Activated CD4-positive, alpha-beta T cell treated with anti-CD3 and anti-CD28 coated beads, Interleukin-2, amount 50 U/mL, for 4 hours (primary cell): ENCODE data around the gene CEP131.

Experiments
- DNase-seq, 2 experiments: peaks; one replicate each; pipeline ENCODE4 v3.0.0-alpha.2; 2020

The CEP131 gene

DNA sequence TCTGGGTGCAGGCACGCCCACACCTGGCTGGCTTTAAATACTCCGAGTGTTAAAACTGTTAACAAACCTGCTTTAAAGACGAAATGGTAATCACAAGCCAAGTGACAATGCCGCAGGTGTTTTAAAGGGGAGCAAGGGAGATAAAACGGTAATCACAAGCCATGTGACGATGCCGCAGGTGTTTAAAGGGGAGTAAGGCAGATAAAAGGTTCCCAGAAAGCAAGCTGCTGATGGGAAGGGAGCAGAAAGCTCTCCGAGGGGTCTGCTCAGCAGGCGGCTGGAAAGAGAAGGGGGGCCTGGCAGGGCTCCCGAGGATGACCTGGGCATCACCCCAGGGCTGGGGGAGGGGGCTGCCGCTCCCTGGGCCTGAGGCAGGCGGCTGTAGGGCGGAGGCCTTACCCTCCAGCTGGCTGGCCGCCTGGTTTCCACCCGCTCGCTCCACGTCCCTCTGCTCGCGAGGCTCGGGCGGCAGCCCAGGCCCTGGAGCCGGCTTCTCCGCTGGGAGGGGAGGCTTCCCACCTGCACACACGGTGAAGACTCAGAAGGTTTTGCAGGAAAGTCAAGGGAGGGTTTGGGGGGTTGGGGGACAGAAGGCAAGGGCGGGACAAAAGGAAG is 28.4 kb upstream of the CEP131 start:
- no peak for DNase-seq

DNA sequence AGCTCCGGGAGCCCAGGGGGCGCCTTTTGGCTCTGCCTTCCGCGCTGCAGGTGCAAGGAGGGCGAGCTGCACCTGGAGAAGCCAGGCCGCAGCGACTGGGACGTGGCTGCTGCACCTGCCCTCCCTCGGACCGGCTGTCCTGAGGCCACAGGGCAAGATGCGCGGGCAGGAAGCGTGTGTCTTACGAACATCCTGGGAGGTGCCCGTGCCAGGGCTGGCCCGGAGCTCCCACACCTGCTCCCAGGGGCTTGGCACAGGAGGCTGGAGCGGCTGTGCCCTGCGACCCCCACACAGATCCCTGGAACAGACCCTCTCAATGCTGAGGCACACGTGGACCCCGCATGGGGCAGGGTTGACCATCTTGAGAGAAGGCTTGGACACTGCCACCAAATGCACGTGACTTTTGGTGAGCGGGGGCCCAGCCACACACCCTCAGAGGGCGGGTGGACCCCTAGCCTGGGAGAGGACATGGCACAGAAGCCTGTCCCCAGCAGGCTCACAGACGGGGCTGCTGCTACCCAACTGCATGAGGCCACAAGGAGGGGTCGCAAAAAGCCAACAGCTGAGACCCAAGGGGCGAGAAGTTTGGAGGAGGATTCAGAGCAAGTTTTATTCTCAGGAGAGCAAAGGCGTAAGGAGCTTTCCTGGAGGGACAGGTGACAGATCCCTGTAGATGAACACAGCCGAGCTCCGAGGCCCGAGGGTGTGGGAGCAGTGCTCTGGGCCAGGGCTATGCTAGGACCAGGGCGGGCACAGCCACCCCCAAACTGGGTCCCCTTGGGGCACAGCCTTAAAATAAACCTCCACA is 27.7 kb upstream of the CEP131 start:
- DNase-seq = no peak

- DNase-seq = no peak
These were observed 26.7 kb upstream of the CEP131 start for GRCh38 chr17:81249223-81250040.

DNA sequence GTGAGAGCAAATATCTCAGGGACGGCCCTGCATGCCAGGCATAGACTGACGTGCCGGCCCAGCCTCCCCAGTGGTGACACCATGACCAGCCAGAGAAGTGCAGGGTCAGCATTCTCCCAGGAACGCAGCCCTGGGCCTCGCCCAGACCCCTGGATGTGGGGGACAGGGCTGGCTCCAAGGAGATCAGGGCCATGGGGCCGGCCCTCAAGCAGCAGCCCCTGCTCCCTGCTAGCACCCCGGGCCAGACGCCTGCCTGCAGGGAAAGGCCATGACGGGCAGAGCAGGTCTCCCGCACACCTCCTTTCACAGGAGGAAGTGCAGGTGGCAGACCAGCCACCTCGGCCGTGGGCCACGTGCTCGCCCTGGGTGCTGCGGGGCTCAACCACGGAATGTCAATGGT is 25.9 kb upstream of the CEP131 start:
- no peak for DNase-seq

GRCh38 chr17:81247339-81247990 is 24.7 kb upstream of the CEP131 start:
- no peak for DNase-seq

- DNase-seq = no peak
These were observed 24.0 kb upstream of the CEP131 start for GRCh38 chr17:81246679-81247338.

GRCh38 chr17:81246343-81246670 is 23.5 kb upstream of the CEP131 start:
- no peak for DNase-seq

- DNase-seq = no peak
These were observed 23.0 kb upstream of the CEP131 start for GRCh38 chr17:81245665-81246342.

DNA sequence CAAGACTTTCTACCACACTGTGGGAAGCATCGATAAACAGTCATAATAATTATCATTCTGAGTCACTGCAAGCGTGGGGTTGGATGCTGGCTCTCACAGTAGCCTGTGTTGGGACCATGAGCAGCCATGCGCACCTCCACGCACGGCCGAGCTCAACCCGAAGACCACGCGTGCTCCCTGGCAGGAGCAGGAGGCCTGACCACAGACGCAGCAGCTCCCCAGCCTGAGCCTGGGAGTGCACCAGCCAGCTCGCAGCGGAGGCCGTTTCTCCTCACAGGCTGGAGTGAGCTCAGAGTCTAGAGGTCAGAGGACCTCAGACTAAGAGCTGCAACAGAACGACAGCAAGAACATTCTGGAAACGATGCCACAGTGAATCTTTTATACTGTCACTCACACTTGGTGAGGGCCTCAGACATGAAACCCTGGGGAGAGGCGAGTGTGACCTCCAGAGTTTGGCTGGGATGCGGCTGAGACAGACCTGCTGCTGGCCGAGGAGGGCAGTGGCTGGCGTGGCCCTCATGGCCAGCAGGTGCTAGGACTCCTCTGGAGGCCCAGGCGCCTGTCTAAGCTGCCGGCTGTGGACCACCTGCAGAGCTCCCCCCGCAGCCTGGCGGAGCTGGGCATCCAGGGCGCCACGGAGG is 22.4 kb upstream of the CEP131 start:
- DNase-seq = no peak

GRCh38 chr17:81244358-81245023 is 21.7 kb upstream of the CEP131 start:
- DNase-seq = no peak

- DNase-seq = no peak
These were observed 20.5 kb upstream of the CEP131 start for GRCh38 chr17:81243333-81243664.

DNA sequence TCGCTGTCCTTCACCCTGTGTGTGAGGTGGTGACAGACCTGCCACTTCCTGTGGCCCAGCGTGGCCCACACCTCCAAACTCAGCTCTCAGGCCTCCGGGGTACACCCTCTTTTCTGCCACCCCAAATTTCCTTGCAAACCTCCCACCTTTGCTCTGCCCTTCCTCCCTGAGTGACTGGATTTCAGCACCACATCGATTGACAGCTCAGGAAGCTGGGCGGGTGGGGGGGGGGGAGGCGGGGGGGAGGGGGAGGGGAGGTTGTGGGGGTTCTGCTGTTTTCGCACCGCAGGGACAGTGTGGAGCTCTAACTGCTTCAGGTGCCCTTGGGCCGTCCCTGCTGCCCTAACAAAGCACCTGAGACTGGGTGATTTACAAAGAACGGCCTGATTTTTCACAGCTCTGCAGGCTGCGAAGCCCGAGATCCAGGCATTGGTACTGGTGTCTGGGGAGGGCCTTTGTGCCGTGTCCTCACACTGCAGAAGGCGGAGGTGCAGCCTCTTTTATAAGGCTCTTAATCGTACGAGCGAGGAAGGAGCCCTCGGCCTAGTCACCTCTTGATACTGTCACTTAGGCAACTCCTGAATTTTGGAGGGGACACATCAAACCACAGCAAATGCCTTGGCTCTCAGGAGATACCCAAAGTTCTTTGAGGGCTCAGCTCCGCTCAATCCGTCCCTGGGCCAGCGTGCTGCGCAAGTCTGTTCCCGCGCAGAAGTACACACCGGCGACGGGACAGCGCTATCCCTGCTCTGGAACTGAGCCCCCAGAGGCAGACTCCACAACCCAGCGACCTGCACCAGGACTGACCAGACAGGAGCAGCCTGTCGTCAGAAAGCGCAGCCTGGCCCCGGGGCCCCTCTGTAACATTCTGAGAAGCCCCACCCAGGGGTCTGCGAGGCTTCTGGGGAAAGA is 19.9 kb upstream of the CEP131 start:
- DNase-seq = no peak

GRCh38 chr17:81241648-81242420 is 19.1 kb upstream of the CEP131 start:
- peak; percentile 45 to 53 for DNase-seq

DNA sequence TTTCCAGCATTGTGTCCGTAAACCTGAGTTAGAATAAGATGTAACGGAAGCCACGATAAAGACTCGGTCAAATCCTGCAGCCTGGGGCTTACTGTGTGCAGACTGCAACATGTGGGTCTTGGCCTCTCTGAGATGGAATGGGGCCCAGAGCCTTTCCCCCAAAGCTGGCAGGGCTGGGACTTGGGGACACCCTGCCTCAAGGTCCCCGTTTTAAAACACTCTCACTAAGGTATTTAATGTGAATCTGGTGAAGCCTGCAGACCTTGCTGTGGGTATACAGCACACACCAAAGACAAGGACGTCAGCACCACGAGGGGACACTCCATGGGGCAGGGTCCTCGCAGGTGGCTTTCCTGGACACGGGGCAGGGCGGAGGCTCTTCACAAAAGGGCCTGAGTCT is 18.4 kb upstream of the CEP131 start:
- no peak for DNase-seq

DNA sequence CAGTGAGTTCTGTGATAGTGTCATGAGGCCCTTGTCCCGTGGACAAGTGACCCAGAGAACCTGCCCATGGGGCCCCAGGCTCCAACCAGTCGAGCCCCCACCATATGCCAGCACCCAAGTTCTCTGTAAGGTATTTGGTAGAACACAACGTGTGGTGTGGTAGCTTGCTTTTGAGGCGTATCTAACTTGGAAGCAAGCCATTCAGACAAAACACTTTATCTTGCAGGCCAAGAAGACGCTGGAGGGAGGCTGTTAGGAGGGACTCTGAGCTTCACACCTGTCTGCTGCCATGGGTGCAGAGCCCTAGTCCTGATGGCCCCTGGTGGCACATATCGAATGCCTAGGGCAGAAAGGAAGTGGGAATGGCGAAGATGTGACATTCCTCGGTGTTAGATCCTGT is 18.0 kb upstream of the CEP131 start:
- DNase-seq = no peak

DNA sequence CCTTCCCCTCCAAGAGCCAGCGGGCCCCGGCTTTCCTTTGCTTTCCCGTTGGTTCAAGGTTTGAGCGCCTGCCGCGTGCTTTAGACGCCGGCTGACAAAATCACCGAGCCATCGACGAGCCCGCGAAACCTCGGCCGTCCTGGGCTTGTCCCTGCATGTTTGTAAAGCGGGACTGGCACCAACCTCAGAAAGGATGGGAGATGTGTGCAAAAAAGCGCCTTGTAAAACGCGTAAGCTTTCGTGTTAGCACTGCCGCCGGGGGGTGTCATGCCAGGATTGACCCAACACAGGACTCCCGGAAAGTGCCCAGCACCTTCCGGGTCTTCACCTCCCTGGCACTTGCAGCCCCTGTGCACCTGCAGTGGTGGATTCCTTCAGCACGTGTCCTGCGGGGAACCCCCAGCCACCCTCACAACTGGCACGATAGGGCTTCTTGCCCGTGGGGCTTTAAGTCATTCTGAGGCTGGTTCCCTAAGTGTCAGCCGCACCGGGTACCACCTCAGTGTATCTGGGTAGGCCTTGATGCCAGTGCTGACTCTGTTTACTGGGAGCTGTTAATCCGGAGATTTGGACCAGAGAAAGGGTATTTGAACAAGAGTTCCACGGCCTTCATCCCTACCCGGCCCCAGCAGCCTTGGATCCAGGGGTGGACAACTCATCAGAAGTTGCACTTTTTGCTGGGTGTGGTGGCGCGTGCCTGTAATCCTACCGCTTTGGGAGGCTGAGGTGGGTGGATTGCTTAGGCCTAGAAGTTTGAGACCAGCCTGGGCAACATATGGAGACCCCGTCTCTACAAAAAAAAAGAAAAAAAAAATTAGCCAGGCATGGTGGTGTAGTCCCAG is 17.2 kb upstream of the CEP131 start:
- peak; percentile 43 to 45 for DNase-seq

GRCh38 chr17:81238815-81239713 is 16.3 kb upstream of the CEP131 start, which contains the start of the genes NDUFAF8 and TEPSIN:
Gene NDUFAF8 (plus strand): TSS chr17:81239318. CDS start chr17:81239364, 46 bp downstream.
Gene TEPSIN (minus strand): TSS chr17:81239055. CDS start chr17:81239033, 22 bp downstream.
- DNase-seq = peak; percentile 92 to 94
